PC-9 (cell line): ENCODE results near the gene SLC35F4. TPM values are rescaled to one million over a fixed set of nuclear protein-coding genes. Genes with fewer than 3 reads are reported as not detected.

ENCODE experiments used
- BruUV-seq: library from RNA; stranded (reverse); fragments of 400-500 nt; replicated peaks from 2 replicates; lab custom pipeline; 2021; lab: Mats Ljungman, UMichigan
- CTCF ChIA-PET: fragments of 300-600 bp; sonication (Branson Sonifier 250); formaldehyde crosslinking; loops from one replicate; lab custom pipeline; 2022; ENCODE audit warnings: antibody characterized with exemption; lab: Charles Lee
- POLR2A ChIA-PET: fragments of 300-600 bp; sonication (Branson Sonifier 250); formaldehyde crosslinking; loops from one replicate; lab custom pipeline; 2022; ENCODE audit warnings: antibody characterized with exemption; ENCODE audit not compliant: unreplicated experiment; lab: Charles Lee
- DNase-seq, 2 experiments: peaks; one replicate each; pipeline versions ENCODE4 v3.0.0 to v3.0.0-alpha.2; 2015 to 2022; ENCODE audit warnings: mixed read lengths in 1 of 2
- H2AFZ ChIP-seq: fragments of 200-600 bp; sonication (generic); 2 replicates; pipeline ENCODE4 v1.8.1; 2017; ENCODE audit warnings: antibody characterized with exemption
- H3F3A ChIP-seq: fragments of 200-600 bp; sonication (generic); 2 replicates; pipeline ENCODE4 v1.8.1; 2017; ENCODE audit warnings: antibody characterized with exemption, mild to moderate bottlenecking, low read depth; ENCODE audit not compliant: insufficient read depth
- H3K27ac ChIP-seq: fragments of 200-600 bp; sonication (generic); 2 replicates; pipeline ENCODE4 v1.6.1; 2016; ENCODE audit warnings: mixed run types
- H3K27me3 ChIP-seq: fragments of 200-600 bp; sonication (generic); 2 replicates; pipeline ENCODE4 v1.6.1; 2016; ENCODE audit warnings: low read depth, mixed run types; ENCODE audit not compliant: insufficient read depth
- H3K36me3 ChIP-seq: fragments of 200-600 bp; sonication (generic); 2 replicates; pipeline ENCODE4 v1.6.1; 2016; ENCODE audit warnings: low read depth, mixed run types
- H3K4me1 ChIP-seq: fragments of 200-600 bp; sonication (generic); replicated peaks from 2 replicates; pipeline ENCODE4 v1.6.1; 2016; ENCODE audit warnings: mixed run types; ENCODE audit not compliant: insufficient read depth
- H3K4me2 ChIP-seq: fragments of 200-600 bp; sonication (generic); 2 replicates; pipeline ENCODE4 v1.6.1; 2017; ENCODE audit warnings: mixed run types
- H3K4me3 ChIP-seq: fragments of 200-600 bp; sonication (generic); 2 replicates; pipeline ENCODE4 v1.6.1; 2016; ENCODE audit warnings: mixed run types
- H3K79me2 ChIP-seq: fragments of 200-600 bp; sonication (generic); 2 replicates; pipeline ENCODE4 v1.6.1; 2017; ENCODE audit warnings: low read depth, mixed run types
- H3K9me2 ChIP-seq: fragments of 200-600 bp; sonication (generic); 2 replicates; pipeline ENCODE4 v1.8.1; 2017; ENCODE audit warnings: mild to moderate bottlenecking; ENCODE audit not compliant: insufficient read depth
- H3K9me3 ChIP-seq: fragments of 200-600 bp; sonication (generic); 2 replicates; pipeline ENCODE4 v1.8.1; 2016; ENCODE audit warnings: low read depth; ENCODE audit not compliant: insufficient read depth
- H4K20me1 ChIP-seq: fragments of 200-600 bp; sonication (generic); 2 replicates; pipeline ENCODE4 v1.8.1; 2017; ENCODE audit not compliant: insufficient read depth
- EZH2 ChIP-seq: fragments of 200-600 bp; sonication (generic); IDR thresholded peaks from 2 replicates; pipeline ENCODE4 v1.8.0; 2017; ENCODE audit warnings: antibody characterized with exemption, low read depth
- intact Hi-C: fragments of 100-400 bp; cut with micrococcal nuclease; formaldehyde crosslinking; loops from one replicate; pipeline ENCODE4 v1.10.0; 2022; ENCODE audit not compliant: unreplicated experiment
- total RNA-seq: library from RNA; stranded (reverse); gene quantifications from 2 replicates; pipeline ENCODE4 v1.2.3, GENCODE V29; 2021
- TF ChIP-seq, protein P1 (sequence below): fragments of 200-600 bp; sonication (generic); conservative IDR thresholded peaks from 2 replicates; pipeline ENCODE4 v1.6.1; 2017; ENCODE audit warnings: mixed run types, antibody characterized with exemption, mild to moderate bottlenecking, moderate library complexity

Gene SLC35F4
- total RNA-seq, 1 experiment from 2014 or later, result not detected

DNA sequence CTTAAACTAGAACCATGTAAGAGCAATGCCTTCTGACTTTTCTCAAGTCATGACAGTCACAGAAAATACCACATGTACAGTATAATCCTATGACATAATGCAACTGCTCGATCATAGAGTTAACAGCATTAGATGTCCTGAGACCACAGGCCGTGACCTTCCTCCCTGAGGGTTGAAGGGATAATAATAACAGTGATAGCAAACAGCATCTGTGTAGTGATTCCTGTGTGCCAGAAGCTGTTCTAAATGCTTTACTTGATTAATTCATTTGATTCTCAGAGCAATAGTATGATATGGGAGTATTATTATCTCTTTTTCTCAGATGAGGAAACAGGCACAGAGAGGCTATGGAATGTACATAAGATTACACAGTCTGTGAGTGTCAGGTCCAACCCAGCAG, 53.2 kb downstream of the SLC35F4 start:
- ChIA-PET CTCF (no interaction called here), POLR2A (no interaction called here)
- no peaks in the 10 kb centered on the region for H4K20me1 ChIP-seq
- no peak for TF ChIP-seq EZH2
- TF ChIP-seq, protein P1, sequence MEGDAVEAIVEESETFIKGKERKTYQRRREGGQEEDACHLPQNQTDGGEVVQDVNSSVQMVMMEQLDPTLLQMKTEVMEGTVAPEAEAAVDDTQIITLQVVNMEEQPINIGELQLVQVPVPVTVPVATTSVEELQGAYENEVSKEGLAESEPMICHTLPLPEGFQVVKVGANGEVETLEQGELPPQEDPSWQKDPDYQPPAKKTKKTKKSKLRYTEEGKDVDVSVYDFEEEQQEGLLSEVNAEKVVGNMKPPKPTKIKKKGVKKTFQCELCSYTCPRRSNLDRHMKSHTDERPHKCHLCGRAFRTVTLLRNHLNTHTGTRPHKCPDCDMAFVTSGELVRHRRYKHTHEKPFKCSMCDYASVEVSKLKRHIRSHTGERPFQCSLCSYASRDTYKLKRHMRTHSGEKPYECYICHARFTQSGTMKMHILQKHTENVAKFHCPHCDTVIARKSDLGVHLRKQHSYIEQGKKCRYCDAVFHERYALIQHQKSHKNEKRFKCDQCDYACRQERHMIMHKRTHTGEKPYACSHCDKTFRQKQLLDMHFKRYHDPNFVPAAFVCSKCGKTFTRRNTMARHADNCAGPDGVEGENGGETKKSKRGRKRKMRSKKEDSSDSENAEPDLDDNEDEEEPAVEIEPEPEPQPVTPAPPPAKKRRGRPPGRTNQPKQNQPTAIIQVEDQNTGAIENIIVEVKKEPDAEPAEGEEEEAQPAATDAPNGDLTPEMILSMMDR, result no peak
- H3K4me2 ChIP-seq, result no peak overlapping the region
- no peak overlapping the region for H3K27ac ChIP-seq
- H3K9me2 ChIP-seq, result no peaks in the 10 kb centered on the region
- H3K9me3 ChIP-seq, result no peaks in the 10 kb centered on the region
- intact Hi-C loops, result no loop called here
- no peaks in the 10 kb centered on the region for H3K27me3 ChIP-seq
- DNase-seq, result no peak
- no peaks in the 10 kb centered on the region for H3K79me2 ChIP-seq
- no peak overlapping the region for H2AFZ ChIP-seq
- no peak overlapping the region for H3K4me3 ChIP-seq
- no peaks in the 10 kb centered on the region for H3K36me3 ChIP-seq
- BruUV-seq, result no TSS peak
- no peaks in the 10 kb centered on the region for H3K4me1 ChIP-seq
- no peaks in the 10 kb centered on the region for H3F3A ChIP-seq

DNA sequence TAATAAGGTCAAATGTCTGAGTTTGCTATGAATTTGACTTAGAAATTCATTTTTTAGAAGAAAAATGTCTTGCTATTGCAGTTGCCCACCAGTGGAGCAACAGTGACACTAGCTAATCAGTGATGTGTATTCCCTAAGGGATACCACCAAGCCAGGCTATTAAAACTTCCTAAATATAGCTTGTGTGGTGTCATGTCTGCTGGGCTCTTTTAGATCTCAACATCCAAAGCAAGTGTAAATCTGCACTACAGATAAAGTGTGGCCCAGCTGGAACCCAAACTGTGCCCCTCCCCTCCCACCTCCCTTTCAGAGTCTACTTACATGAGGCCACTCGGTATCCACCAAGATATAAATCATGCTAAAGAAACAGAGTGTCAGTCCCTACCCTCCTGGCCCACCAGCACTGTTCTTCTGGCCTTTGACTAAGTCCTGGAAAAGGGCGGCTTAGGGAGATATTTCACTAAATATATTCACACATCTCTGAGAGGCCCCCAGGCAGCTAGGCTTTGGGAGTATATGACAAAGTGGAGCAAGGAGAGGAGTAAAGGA, 53.8 kb downstream of the SLC35F4 start:
- no peak overlapping the region for H2AFZ ChIP-seq
- no peak overlapping the region for H3K4me2 ChIP-seq
- H3K27ac ChIP-seq, result no peak overlapping the region
- ChIA-PET CTCF (no interaction called here), POLR2A (no interaction called here)
- H3K4me3 ChIP-seq, result no peak overlapping the region
- no peaks in the 10 kb centered on the region for H4K20me1 ChIP-seq
- H3K27me3 ChIP-seq, result no peaks in the 10 kb centered on the region
- no TSS peak for BruUV-seq
- no peaks in the 10 kb centered on the region for H3K9me3 ChIP-seq
- no peaks in the 10 kb centered on the region for H3K79me2 ChIP-seq
- no peaks in the 10 kb centered on the region for H3F3A ChIP-seq
- no peak for DNase-seq
- H3K9me2 ChIP-seq, result no peaks in the 10 kb centered on the region
- no peaks in the 10 kb centered on the region for H3K4me1 ChIP-seq
- TF ChIP-seq, protein P1, result no peak
- no peak for TF ChIP-seq EZH2
- intact Hi-C loops, result no loop called here
- no peaks in the 10 kb centered on the region for H3K36me3 ChIP-seq

DNA sequence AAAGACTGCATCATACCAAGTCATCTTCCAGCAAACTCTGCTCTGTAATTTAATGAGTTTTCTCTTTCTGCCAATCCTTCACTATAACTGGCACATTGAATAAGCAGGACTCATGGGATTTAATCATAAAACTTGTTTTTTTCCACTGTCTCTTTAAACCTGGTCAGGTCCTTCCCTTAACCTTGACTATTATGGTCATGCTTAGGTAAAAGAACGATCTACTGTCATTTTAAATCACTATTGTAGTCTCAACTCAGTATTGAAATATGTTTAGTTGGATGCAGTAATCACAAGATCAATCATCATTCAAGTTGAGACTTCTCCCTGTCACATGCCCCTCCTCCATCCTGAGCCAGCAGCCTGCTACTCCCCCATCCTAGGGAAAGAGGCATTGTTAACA, 56.1 kb downstream of the SLC35F4 start:
- Histone ChIP-seq H2AFZ (no peak overlapping the region), H3K9me2 (no peaks in the 10 kb centered on the region), H3K27me3 (no peaks in the 10 kb centered on the region), H3K4me2 (no peak overlapping the region), H3F3A (no peaks in the 10 kb centered on the region), H3K4me1 (no peaks in the 10 kb centered on the region), H3K27ac (no peak overlapping the region), H4K20me1 (no peaks in the 10 kb centered on the region), H3K4me3 (no peak overlapping the region), H3K9me3 (no peaks in the 10 kb centered on the region), H3K79me2 (no peaks in the 10 kb centered on the region), H3K36me3 (no peaks in the 10 kb centered on the region)
- TF ChIP-seq, protein P1, result no peak
- TF ChIP-seq EZH2, result no peak
- ChIA-PET CTCF (no interaction called here), POLR2A (no interaction called here)
- BruUV-seq, result no TSS peak
- intact Hi-C loops, result no loop called here
- no peak for DNase-seq
